GM23248 (cell line): ENCODE results near the gene NPAS3. TPM values are rescaled to one million over a fixed set of nuclear protein-coding genes. Genes with fewer than 3 reads are reported as not detected.

Experiments
- DNase-seq: peaks from one replicate; pipeline ENCODE4 v3.0.0-alpha.2; 2015
- H2AFZ ChIP-seq: fragments of 200-600 bp; sonication (generic); 2 replicates; pipeline ENCODE4 v1.6.1; 2016; ENCODE audit warnings: antibody characterized with exemption
- H3F3A ChIP-seq: fragments of 200-600 bp; sonication (generic); 2 replicates; pipeline ENCODE4 v1.6.1; 2016; ENCODE audit warnings: mild to moderate bottlenecking, antibody characterized with exemption, mixed run types; ENCODE audit not compliant: insufficient read depth
- H3K27ac ChIP-seq: fragments of 200-600 bp; sonication (generic); 2 replicates; pipeline ENCODE4 v1.5.1; 2016; ENCODE audit warnings: mild to moderate bottlenecking
- H3K27me3 ChIP-seq: fragments of 200-600 bp; sonication (generic); replicated peaks from 2 replicates; pipeline ENCODE4 v1.6.1; 2016; ENCODE audit warnings: mild to moderate bottlenecking; ENCODE audit not compliant: insufficient read depth
- H3K36me3 ChIP-seq: fragments of 200-600 bp; sonication (generic); 2 replicates; pipeline ENCODE4 v1.6.1; 2016; ENCODE audit warnings: low read depth, mild to moderate bottlenecking
- H3K4me1 ChIP-seq: fragments of 200-600 bp; sonication (generic); 2 replicates; pipeline ENCODE4 v1.6.1; 2016; ENCODE audit warnings: mild to moderate bottlenecking; ENCODE audit not compliant: insufficient read depth
- H3K4me2 ChIP-seq: fragments of 200-600 bp; sonication (generic); one replicate; pipeline ENCODE4 v1.6.1; 2016; ENCODE audit warnings: mild to moderate bottlenecking; ENCODE audit not compliant: unreplicated experiment
- H3K4me3 ChIP-seq: fragments of 200-600 bp; sonication (generic); 2 replicates; pipeline ENCODE4 v1.5.1; 2016; ENCODE audit warnings: mild to moderate bottlenecking
- H3K79me2 ChIP-seq: fragments of 200-600 bp; sonication (generic); 2 replicates; pipeline ENCODE4 v1.6.1; 2016; ENCODE audit warnings: mild to moderate bottlenecking; ENCODE audit not compliant: insufficient read depth
- H3K9ac ChIP-seq: fragments of 200-600 bp; sonication (generic); 2 replicates; pipeline ENCODE4 v1.6.1; 2016; ENCODE audit warnings: mild to moderate bottlenecking
- H3K9me2 ChIP-seq: fragments of 200-600 bp; sonication (generic); 2 replicates; pipeline ENCODE4 v1.6.1; 2016; ENCODE audit warnings: mixed run types, mild to moderate bottlenecking, moderate library complexity; ENCODE audit not compliant: insufficient read depth
- H3K9me3 ChIP-seq: fragments of 200-600 bp; sonication (generic); one replicate; pipeline ENCODE4 v1.6.1; 2017; ENCODE audit warnings: low read depth
- H4K20me1 ChIP-seq: fragments of 200-600 bp; sonication (generic); 2 replicates; pipeline ENCODE4 v1.6.0; 2016; ENCODE audit not compliant: insufficient read depth
- EZH2 ChIP-seq: fragments of 200-600 bp; sonication (generic); IDR thresholded peaks from 2 replicates; pipeline ENCODE4 v1.6.1; 2018; ENCODE audit warnings: antibody characterized with exemption, mild to moderate bottlenecking; ENCODE audit not compliant: insufficient read depth, poor library complexity, severe bottlenecking
- EZH2phosphoT487 ChIP-seq: fragments of 200-600 bp; sonication (generic); IDR thresholded peaks from 2 replicates; pipeline ENCODE4 v1.6.1; 2018; ENCODE audit warnings: antibody characterized with exemption, moderate library complexity, mild to moderate bottlenecking, low read depth; ENCODE audit not compliant: insufficient read depth
- WGBS, 2 experiments: methylation state at CpG; one replicate each; pipeline ENCODE4 v1.1.6; 2015 to 2017; ENCODE audit warnings: low lambda C conversion rate in 2 of 2, low coverage in 1 of 2; ENCODE audit errors: missing lambda C conversion rate in 2 of 2; 5-methylcytosine and 5-hydroxymethylcytosine counted together
- in situ Hi-C: fragments of 300-500 bp; cut with MboI; formaldehyde crosslinking; loops from 2 replicates; pipeline ENCODE4 v1.15.0; 2020
- polyA plus RNA-seq: library from polyadenylated mRNA; unstranded; fragments of >200 nt; fragmentation: Nextera tagmentation; extraction: Ambion mirVana; gene quantifications from 2 replicates; pipeline ENCODE4 v1.2.1, GENCODE V29; 2016
- total RNA-seq: library from RNA; depleted of rRNA; stranded (reverse); fragments of >200 nt; shearing (Covaris generic); gene quantifications from 2 replicates; pipeline ENCODE4 v1.2.3, GENCODE V29; 2014

The NPAS3 gene
- total and polyA plus RNA-seq, 2 experiments from 2014 or later, result 0.65 TPM; not detected in 1

DNA sequence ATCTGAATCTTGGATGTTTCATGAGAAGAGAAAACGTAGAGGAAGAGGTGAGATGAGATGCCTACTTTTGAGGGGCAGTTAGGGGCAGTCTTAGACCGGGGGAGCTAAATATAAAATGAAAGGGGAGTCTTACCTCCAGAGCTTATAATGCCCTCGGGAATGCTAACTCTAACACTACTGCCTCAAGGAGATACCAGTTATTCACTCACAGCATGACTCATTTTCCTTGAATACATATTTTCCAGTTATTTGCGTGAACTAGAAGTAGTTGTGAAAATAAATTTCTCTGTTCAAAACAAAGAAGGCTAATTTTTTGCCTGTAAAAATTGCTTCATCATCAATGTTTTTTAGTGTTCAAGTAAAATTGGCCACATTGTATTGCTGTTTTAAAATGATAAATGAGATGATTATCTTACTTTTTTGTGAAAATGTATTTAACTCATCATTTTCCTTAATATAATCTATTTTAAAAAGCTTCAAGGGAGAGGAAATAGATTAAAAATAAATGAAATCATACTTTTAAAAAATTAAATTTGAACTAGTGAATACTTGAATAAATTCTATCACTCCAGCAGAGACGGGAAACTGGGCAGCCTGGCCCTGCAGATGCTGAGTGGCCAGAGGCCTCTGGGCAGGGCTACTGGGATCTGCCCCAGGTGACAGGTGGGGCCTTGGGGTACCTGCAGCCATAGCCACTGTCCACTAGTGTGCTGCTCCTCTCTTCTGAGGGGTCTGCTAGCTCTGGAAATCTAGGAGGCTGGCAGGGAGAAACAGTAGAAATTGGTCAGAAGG, 672.9 kb downstream of the NPAS3 start:
- peak; percentile 67 for DNase-seq
- H3K4me2 ChIP-seq, result peak overlapping the region; percentile 35
- TF ChIP-seq EZH2 (no peak), EZH2phosphoT487 (no peak)
- no peaks in the 10 kb centered on the region for H3K79me2 ChIP-seq
- in situ Hi-C loops, result no loop called here
- H3K9me3 ChIP-seq, result no peaks in the 10 kb centered on the region
- H3K9me2 ChIP-seq, result no peaks in the 10 kb centered on the region
- H3K27me3 ChIP-seq, result no peaks in the 10 kb centered on the region
- no peak overlapping the region for H3K27ac ChIP-seq
- no peaks in the 10 kb centered on the region for H3K36me3 ChIP-seq
- WGBS, 2 experiments, result 47 to 62% methylated on average over 5 of the region's 5 CpGs
- H2AFZ ChIP-seq, result no peak overlapping the region
- no peaks in the 10 kb centered on the region for H4K20me1 ChIP-seq
- H3K4me1 ChIP-seq, result 0 out of 2 replicates have a peak, but pooled peaks cover 5% of the 10 kb centered on the region
- H3K9ac ChIP-seq, result no peak overlapping the region
- H3K4me3 ChIP-seq, result no peak overlapping the region
- no peaks in the 10 kb centered on the region for H3F3A ChIP-seq

DNA sequence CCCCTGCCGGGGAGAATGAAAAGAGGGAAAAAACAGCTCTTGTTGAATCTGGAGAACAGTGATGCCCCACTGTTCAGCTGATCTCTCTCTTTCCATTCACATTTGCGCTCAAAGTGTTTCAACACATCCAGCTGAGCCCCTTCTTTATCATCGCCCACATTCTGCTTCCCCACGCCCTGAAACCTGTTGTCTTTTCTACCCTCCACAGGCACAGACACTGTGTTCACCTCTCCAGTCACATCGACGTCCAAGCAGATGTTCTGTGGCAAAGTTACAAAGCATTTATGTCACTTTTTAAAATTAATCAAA, 673.5 kb downstream of the NPAS3 start:
- H3K4me3 ChIP-seq, result no peak overlapping the region
- no peak overlapping the region for H2AFZ ChIP-seq
- no peaks in the 10 kb centered on the region for H3F3A ChIP-seq
- H3K4me2 ChIP-seq, result no peak overlapping the region
- TF ChIP-seq EZH2phosphoT487 (no peak), EZH2 (no peak)
- H3K9me3 ChIP-seq, result no peaks in the 10 kb centered on the region
- WGBS, 2 experiments, result 75 to 85% methylated on average over 6 of the region's 6 CpGs
- no peaks in the 10 kb centered on the region for H4K20me1 ChIP-seq
- H3K36me3 ChIP-seq, result no peaks in the 10 kb centered on the region
- DNase-seq, result no peak
- H3K9ac ChIP-seq, result no peak overlapping the region
- no peaks in the 10 kb centered on the region for H3K9me2 ChIP-seq
- in situ Hi-C loops, result no loop called here
- H3K4me1 ChIP-seq, result peaks cover 9% of the 10 kb centered on the region
- no peaks in the 10 kb centered on the region for H3K27me3 ChIP-seq
- no peaks in the 10 kb centered on the region for H3K79me2 ChIP-seq
- H3K27ac ChIP-seq, result no peak overlapping the region

DNA sequence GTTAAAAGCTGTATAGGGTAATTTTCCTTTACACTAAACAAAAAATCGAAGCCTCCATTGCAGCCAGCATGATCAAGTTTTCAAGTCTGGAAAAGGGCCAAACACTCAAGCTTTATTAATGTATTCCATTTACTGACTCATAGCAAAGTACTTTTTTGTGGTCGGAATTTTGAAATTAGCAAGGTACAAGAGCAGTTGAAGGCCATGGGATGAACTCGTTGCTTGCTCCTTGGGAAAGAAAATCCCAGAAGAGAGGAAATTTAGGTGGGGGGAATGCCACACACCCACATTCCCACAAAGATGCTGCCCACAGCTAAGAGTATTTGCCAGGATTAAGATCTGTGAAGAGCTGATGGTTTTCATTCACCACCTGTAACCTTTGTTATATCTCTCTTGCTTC, 678.5 kb downstream of the NPAS3 start:
- H3K79me2 ChIP-seq, result no peaks in the 10 kb centered on the region
- H2AFZ ChIP-seq, result no peak overlapping the region
- H3F3A ChIP-seq, result no peaks in the 10 kb centered on the region
- no peaks in the 10 kb centered on the region for H3K9me3 ChIP-seq
- peaks cover 9% of the 10 kb centered on the region for H3K4me1 ChIP-seq
- no peak for TF ChIP-seq EZH2phosphoT487
- TF ChIP-seq EZH2, result no peak
- no peaks in the 10 kb centered on the region for H4K20me1 ChIP-seq
- H3K27ac ChIP-seq, result no peak overlapping the region
- H3K36me3 ChIP-seq, result no peaks in the 10 kb centered on the region
- H3K4me2 ChIP-seq, result peak overlapping the region; percentile 5
- H3K4me3 ChIP-seq, result no peak overlapping the region
- DNase-seq, result peak; percentile 80
- no peaks in the 10 kb centered on the region for H3K27me3 ChIP-seq
- H3K9ac ChIP-seq, result no peak overlapping the region
- in situ Hi-C loops, result no loop called here
- H3K9me2 ChIP-seq, result no peaks in the 10 kb centered on the region
- WGBS, 2 experiments, result 28 to 35% methylated on average over 3 of the region's 3 CpGs

DNA sequence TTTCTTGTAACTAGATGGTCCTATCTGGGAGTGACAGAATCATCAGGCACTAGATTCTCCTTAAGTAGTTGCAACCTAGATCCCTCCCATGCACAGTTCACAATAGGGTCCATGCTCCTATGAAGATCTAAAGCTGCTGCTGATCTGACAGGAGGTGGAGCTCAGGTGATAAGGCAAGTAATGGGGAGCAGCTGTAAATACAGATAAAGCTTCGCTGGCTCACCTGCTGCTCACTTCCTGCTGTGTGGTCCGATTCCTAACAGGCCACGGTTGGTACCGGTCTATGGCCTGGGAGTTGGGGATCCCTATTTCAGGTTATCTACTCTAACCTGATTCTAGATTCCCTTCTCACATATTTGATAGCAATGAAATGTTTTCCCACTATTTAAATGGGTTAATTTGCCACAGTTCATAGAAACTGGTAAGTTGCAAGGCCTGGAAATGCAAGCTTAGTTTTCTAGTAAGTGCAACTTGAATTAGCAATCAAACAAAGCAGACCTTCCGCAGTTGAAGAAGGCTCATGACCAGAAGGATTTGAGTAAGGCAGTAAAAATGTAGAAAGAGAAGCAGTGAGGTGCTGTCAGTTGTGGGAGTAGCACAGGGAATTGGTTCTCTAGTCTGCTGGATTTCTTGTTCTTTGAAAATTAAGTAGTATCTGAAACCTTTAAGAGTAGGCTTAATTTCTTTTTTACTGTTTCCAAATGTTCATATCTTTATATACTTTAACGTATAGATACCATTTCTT, 679.9 kb downstream of the NPAS3 start:
- 96 to 98% methylated on average over 6 of the region's 6 CpGs for WGBS, 2 experiments
- Histone ChIP-seq H3K4me3 (no peak overlapping the region), H3K4me2 (no peak overlapping the region), H3K27me3 (no peaks in the 10 kb centered on the region), H3K4me1 (peaks cover 9% of the 10 kb centered on the region), H3K27ac (no peak overlapping the region), H3F3A (no peaks in the 10 kb centered on the region), H3K9me2 (no peaks in the 10 kb centered on the region), H3K79me2 (no peaks in the 10 kb centered on the region), H3K36me3 (no peaks in the 10 kb centered on the region), H3K9me3 (no peaks in the 10 kb centered on the region), H3K9ac (no peak overlapping the region), H4K20me1 (no peaks in the 10 kb centered on the region), H2AFZ (no peak overlapping the region)
- no peak for TF ChIP-seq EZH2
- TF ChIP-seq EZH2phosphoT487, result no peak
- DNase-seq, result no peak
- in situ Hi-C loops, result no loop called here
